Activated naive CD4-positive, alpha-beta T cell treated with anti-CD3 and anti-CD28 coated beads for 36 hours (primary cell): ENCODE results near the gene GALNT12. TPM values are rescaled to one million over a fixed set of nuclear protein-coding genes. Genes with fewer than 3 reads are reported as not detected.

ENCODE experiments used
- CTCF ChIA-PET: fragments of 350-600 bp; sonication (Branson Sonifier 250); formaldehyde crosslinking; loops from one replicate; lab custom pipeline; 2021; ENCODE audit warnings: antibody characterized with exemption; lab: Charles Lee
- DNase-seq: peaks from one replicate; pipeline ENCODE4 v3.0.0-alpha.2; 2020
- H3K27ac Mint-ChIP-seq: one replicate; pipeline ENCODE4 v1.8.0; 2021; ENCODE audit warnings: mild to moderate bottlenecking, mixed read lengths
- H3K27me3 Mint-ChIP-seq: one replicate; pipeline ENCODE4 v1.8.0; 2021; ENCODE audit warnings: low read depth, mixed read lengths
- H3K36me3 Mint-ChIP-seq: one replicate; pipeline ENCODE4 v1.8.0; 2021; ENCODE audit warnings: low read depth, mixed read lengths
- H3K4me1 Mint-ChIP-seq: one replicate; pipeline ENCODE4 v1.8.0; 2021; ENCODE audit warnings: low read depth, mixed read lengths
- H3K4me3 Mint-ChIP-seq: one replicate; pipeline ENCODE4 v1.8.0; 2021; ENCODE audit warnings: mild to moderate bottlenecking, moderate library complexity, mixed read lengths
- H3K9me3 Mint-ChIP-seq: one replicate; pipeline ENCODE4 v1.8.0; 2021; ENCODE audit warnings: mixed read lengths
- intact Hi-C: fragments of 100-400 bp; cut with micrococcal nuclease; formaldehyde crosslinking; loops from one replicate; pipeline ENCODE4 v1.15.1; 2023
- total RNA-seq, 2 experiments: library from RNA; stranded (reverse); gene quantifications; one replicate each; pipeline ENCODE4 v1.2.3, GENCODE V29; 2021

The GALNT12 gene
- total RNA-seq, 2 experiments from 2014 or later: 12.9 to 13.5 TPM

DNA sequence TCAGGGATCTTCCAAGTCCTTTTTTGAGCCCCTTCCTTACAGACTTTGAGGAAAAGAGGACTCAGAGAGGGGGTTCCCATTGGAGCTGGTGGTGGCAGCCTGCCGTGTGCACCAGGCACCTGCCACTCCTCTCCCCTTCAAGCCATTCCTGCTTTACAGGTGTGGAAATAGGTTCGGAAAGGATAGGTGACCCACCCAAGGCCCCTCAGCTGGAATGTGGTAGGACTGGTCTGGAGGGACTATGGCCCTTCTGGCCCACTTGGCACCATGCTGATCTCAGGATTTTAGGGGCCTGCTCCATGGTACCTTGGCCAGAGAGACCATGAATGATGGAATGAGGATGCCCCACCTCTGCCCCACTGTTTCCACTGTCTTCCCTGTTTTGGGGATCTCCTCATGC is 1.4 kb downstream of the GALNT12 start:
- Mint-ChIP-seq H3K4me1 (peaks cover 43% of the 10 kb centered on the region), H3K27ac (no peak overlapping the region), H3K27me3 (no peaks in the 10 kb centered on the region), H3K4me3 (peak overlapping the region; percentile 82), H3K9me3 (no peaks in the 10 kb centered on the region), H3K36me3 (peaks cover 4% of the 10 kb centered on the region)
- intact Hi-C loops: loop anchor here (5.0 kb wide), 2 partner anchors 328 to 413 kb away; partner anchors contain the start of genes ALG2 and SEC61B
- CTCF ChIA-PET: interaction anchor here (1.1 to 3.3 kb wide), 4 partner anchors 12 to 39 kb away, joined by 3 to 31 read pairs (median 14); partner anchors contain the start of gene ANKS6
- no peak for DNase-seq

GRCh38 chr9:98809311-98810101 is 2.0 kb downstream of the GALNT12 start:
- no peak for DNase-seq
- no peak overlapping the region for H3K27ac Mint-ChIP-seq
- no peaks in the 10 kb centered on the region for H3K27me3 Mint-ChIP-seq
- peaks cover 43% of the 10 kb centered on the region for H3K4me1 Mint-ChIP-seq
- CTCF ChIA-PET: no interaction called here
- peak overlapping the region; percentile 82 for H3K4me3 Mint-ChIP-seq
- intact Hi-C loops: loop anchor here (2.0 to 5.0 kb wide), 4 partner anchors 39 to 443 kb away; partner anchors contain the start of genes ALG2 and SEC61B
- H3K36me3 Mint-ChIP-seq: peaks cover 6% of the 10 kb centered on the region
- no peaks in the 10 kb centered on the region for H3K9me3 Mint-ChIP-seq

- Mint-ChIP-seq H3K4me3 (no peak overlapping the region), H3K9me3 (no peaks in the 10 kb centered on the region), H3K36me3 (peaks cover 6% of the 10 kb centered on the region), H3K27ac (no peak overlapping the region), H3K4me1 (peaks cover 43% of the 10 kb centered on the region), H3K27me3 (no peaks in the 10 kb centered on the region)
- intact Hi-C loops: loop anchor here (2.0 kb wide), 2 partner anchors 39 to 443 kb away; no protein-coding TSS in a partner anchor
- DNase-seq: no peak
- CTCF ChIA-PET: no interaction called here
Measured at GRCh38 chr9:98810102-98810842, 2.8 kb downstream of the GALNT12 start.

GRCh38 chr9:98811051-98811650 is 3.7 kb downstream of the GALNT12 start:
- Mint-ChIP-seq H3K27ac (no peak overlapping the region), H3K9me3 (no peaks in the 10 kb centered on the region), H3K27me3 (no peaks in the 10 kb centered on the region), H3K36me3 (peaks cover 6% of the 10 kb centered on the region), H3K4me1 (peaks cover 43% of the 10 kb centered on the region), H3K4me3 (no peak overlapping the region)
- CTCF ChIA-PET: no interaction called here
- no peak for DNase-seq
- intact Hi-C loops: loop anchor here (1.0 to 2.0 kb wide), 3 partner anchors 38 to 442 kb away; no protein-coding TSS in a partner anchor

DNA sequence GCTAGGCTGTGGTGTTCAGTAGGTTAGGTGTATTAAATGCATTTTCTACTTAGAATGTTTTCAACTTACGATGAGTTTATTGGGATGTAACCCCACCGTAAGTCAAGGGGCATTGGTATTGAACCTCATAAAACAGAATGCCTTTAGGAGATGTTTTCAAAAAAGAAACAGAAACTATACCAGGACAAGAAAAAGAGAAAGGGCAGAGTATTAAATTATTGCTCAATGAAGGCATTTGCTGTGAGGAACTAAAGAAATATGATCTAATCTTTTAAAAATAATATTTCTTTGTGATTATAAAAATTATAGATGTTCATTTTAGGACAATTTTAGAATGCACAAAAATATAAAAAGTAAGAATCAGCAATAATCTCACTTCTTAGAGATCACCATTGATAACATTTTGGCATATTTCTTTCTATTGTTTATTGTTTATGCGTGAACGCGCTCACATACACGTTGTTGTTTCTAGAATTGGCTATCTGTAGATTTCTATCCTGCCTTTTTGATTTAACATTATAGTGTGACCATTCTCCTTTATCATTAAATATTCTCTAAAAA is 8.0 kb downstream of the GALNT12 start:
- no peak for DNase-seq
- H3K4me3 Mint-ChIP-seq: no peak overlapping the region
- peaks cover 17% of the 10 kb centered on the region for H3K36me3 Mint-ChIP-seq
- peaks cover 1% of the 10 kb centered on the region for H3K9me3 Mint-ChIP-seq
- intact Hi-C loops: no loop called here
- H3K4me1 Mint-ChIP-seq: peaks cover 16% of the 10 kb centered on the region
- CTCF ChIA-PET: interaction anchor here (0.6 kb wide), 1 partner anchor 33 kb away, joined by 4 read pairs; no protein-coding TSS in a partner anchor
- no peaks in the 10 kb centered on the region for H3K27me3 Mint-ChIP-seq
- H3K27ac Mint-ChIP-seq: no peak overlapping the region

GRCh38 chr9:98818764-98819163 is 11.3 kb downstream of the GALNT12 start:
- CTCF ChIA-PET: interaction anchor here (0.6 to 1.3 kb wide), 2 partner anchors 29 to 226 kb away, joined by 3 read pairs; no protein-coding TSS in a partner anchor
- no peaks in the 10 kb centered on the region for H3K27me3 Mint-ChIP-seq
- no peaks in the 10 kb centered on the region for H3K4me1 Mint-ChIP-seq
- intact Hi-C loops: no loop called here
- H3K9me3 Mint-ChIP-seq: peaks cover 1% of the 10 kb centered on the region
- DNase-seq: no peak
- no peak overlapping the region for H3K27ac Mint-ChIP-seq
- H3K36me3 Mint-ChIP-seq: peaks cover 17% of the 10 kb centered on the region
- no peak overlapping the region for H3K4me3 Mint-ChIP-seq

DNA sequence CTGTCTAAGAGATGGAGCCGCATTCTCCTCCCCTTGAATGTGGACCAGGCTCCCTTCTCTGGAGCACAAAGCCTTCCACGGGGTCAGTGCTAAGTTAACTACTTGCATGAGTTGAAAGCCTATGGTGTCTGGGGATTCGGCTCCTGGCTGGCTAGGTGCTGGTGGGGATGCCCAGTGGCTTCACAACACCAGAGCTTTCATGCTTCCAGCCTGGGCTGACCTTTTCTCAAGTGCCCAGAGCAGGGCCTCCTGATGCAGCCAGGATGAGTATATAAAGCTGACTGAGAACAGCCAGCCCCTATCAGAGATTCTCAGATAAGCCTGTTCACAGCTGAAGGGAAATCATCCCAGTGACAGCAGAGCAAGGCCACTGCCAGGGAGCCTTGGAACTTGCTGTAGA is 11.8 kb downstream of the GALNT12 start:
- H3K36me3 Mint-ChIP-seq: peaks cover 14% of the 10 kb centered on the region
- peaks cover 1% of the 10 kb centered on the region for H3K9me3 Mint-ChIP-seq
- no peak overlapping the region for H3K4me3 Mint-ChIP-seq
- CTCF ChIA-PET: no interaction called here
- no peak overlapping the region for H3K27ac Mint-ChIP-seq
- H3K27me3 Mint-ChIP-seq: no peaks in the 10 kb centered on the region
- no peaks in the 10 kb centered on the region for H3K4me1 Mint-ChIP-seq
- DNase-seq: no peak
- intact Hi-C loops: no loop called here

DNA sequence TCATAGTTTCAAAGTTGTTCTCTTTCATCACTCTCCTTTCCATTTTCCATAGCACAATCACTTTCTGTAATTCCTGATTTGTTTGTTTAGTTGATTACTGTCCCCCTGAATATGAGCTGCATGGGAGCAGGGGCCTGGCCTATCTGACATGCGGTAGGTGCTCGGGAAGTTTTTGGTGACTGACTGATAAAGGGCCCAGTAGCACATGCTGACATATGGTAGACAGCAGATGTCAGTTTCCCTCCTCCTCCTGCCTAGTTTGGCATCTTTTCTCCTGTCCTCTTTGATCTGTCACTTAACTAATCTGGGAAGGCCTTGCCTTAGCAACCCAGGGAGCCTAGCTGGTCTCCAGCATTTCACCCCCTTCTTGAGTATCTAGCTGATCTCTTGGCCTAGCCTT is 14.4 kb downstream of the GALNT12 start:
- intact Hi-C loops: no loop called here
- Mint-ChIP-seq H3K9me3 (peaks cover 1% of the 10 kb centered on the region), H3K27ac (no peak overlapping the region), H3K4me3 (no peak overlapping the region), H3K36me3 (peaks cover 16% of the 10 kb centered on the region), H3K27me3 (no peaks in the 10 kb centered on the region), H3K4me1 (no peaks in the 10 kb centered on the region)
- DNase-seq: no peak
- CTCF ChIA-PET: no interaction called here

GRCh38 chr9:98822661-98823060 is 15.2 kb downstream of the GALNT12 start:
- intact Hi-C loops: no loop called here
- Mint-ChIP-seq H3K4me3 (no peak overlapping the region), H3K27me3 (no peaks in the 10 kb centered on the region), H3K4me1 (no peaks in the 10 kb centered on the region), H3K36me3 (peaks cover 12% of the 10 kb centered on the region), H3K27ac (no peak overlapping the region), H3K9me3 (peaks cover 1% of the 10 kb centered on the region)
- CTCF ChIA-PET: interaction anchor here (1.1 kb wide), 1 partner anchor 16 kb away, joined by 4 read pairs; no protein-coding TSS in a partner anchor
- DNase-seq: no peak

- no peaks in the 10 kb centered on the region for H3K9me3 Mint-ChIP-seq
- no peak for DNase-seq
- no peak overlapping the region for H3K4me3 Mint-ChIP-seq
- CTCF ChIA-PET: interaction anchor here (1.1 to 3.4 kb wide), 3 partner anchors 17 to 50 kb away, joined by 4 to 13 read pairs (median 4); no protein-coding TSS in a partner anchor
- no peaks in the 10 kb centered on the region for H3K27me3 Mint-ChIP-seq
- H3K27ac Mint-ChIP-seq: no peak overlapping the region
- H3K36me3 Mint-ChIP-seq: peaks cover 6% of the 10 kb centered on the region
- no peaks in the 10 kb centered on the region for H3K4me1 Mint-ChIP-seq
- intact Hi-C loops: no loop called here
Measured at GRCh38 chr9:98823666-98824334, 16.3 kb downstream of the GALNT12 start.

DNA sequence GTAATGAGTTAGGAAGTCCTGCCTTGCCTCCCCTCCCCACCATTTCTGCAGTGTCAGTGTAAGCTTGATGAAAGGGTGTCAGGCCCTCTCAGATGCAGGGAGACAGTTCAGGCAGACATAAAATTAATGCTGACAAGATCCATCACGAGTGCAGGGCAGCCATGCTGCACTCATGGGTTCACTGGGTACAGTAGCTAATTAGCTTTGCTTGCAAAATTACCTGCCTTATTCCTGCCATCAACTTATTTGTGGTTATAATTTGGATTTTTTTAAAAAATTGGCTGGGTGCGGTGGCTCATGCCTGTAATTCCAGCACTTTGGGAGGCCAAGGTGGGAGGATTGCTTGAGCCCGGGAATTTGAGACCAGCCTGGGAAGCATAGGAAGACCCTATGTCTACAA is 17.9 kb downstream of the GALNT12 start:
- Mint-ChIP-seq H3K4me1 (no peaks in the 10 kb centered on the region), H3K36me3 (peaks cover 5% of the 10 kb centered on the region), H3K4me3 (no peak overlapping the region), H3K9me3 (no peaks in the 10 kb centered on the region), H3K27ac (no peak overlapping the region), H3K27me3 (no peaks in the 10 kb centered on the region)
- DNase-seq: no peak
- intact Hi-C loops: no loop called here
- CTCF ChIA-PET: interaction anchor here (0.6 to 3.4 kb wide), 4 partner anchors 17 to 1325 kb away, joined by 3 to 13 read pairs (median 4); no protein-coding TSS in a partner anchor
